HG02981 (cell line): Measurements from ENCODE around the gene PCSK9.
"Not testable (repeated sequence)": the region's sequence is repeated elsewhere in the genome, so short reads cannot be mapped to it uniquely, and the experiment has no call there.

Source experiments
- ATAC-seq: cut with Tn5 transposase; IDR thresholded peaks from one replicate; pipeline ENCODE4 v1.9.1; 2021; ENCODE audit warnings: mild to moderate bottlenecking, moderate library complexity; ENCODE audit not compliant: unreplicated experiment

PCSK9 gene

GRCh38 chr1:55073187-55073916 lies 34.0 kb downstream of the PCSK9 start:
- ATAC-seq: peak; percentile 75

DNA sequence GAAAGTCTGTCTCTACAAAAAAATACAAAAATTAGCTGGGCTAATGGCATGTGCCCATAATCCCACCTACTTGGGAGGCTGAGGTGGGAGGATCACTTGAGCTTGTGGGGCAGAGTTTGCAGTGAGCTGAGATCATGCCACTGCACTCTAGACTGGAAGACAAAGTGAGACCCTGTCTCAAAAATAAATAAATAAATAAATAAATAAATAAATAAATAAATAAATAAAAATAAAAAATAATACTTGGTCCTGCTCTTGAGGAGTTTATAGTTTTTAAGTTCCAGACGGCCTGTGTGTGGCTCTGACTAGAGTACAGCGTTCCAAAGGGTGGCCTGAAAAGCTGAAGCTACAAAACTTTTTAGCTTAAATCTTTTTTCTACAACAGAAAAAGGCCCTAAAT lies 35.1 kb downstream of the PCSK9 start:
- ATAC-seq: no peak

GRCh38 chr1:55076356-55076755 lies 37.0 kb downstream of the PCSK9 start:
- ATAC-seq: no peak

DNA sequence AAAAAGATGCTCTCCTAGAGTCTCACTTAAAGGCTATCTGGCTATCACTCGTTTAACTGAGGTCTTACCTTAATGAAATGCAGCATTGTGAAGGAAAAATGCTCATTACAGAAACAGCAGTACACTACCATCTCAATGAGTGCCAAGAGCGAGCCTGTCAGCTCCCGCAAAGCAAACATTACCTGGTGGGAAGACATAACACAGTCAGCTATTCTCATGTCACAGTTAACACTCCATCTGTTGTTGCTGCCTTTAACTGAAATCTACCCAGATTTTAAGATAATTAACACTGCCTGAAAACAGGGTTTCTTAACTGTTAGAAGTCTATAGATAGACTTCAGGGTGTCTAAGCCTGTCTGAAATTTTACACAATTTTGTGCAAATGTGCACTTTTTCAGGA lies 39.1 kb downstream of the PCSK9 start:
- no peak for ATAC-seq

DNA sequence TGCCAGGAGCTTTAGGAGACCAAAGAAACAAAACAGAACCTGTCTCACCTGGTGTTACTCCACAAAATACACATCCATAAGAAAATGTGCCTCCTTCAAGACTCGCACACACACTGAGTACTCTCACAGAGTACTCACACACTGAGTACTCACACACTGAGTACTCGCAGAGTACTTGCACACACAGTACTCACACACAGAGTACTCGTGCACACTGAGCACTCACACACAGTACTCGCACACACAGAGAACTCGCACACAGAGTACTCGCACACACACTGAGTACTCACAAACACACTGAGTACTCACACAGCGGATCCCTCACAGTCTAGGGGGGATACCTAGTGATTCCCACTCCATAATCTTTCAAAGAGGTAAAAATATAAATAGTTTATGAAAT lies 40.3 kb downstream of the PCSK9 start:
- ATAC-seq: no peak

DNA sequence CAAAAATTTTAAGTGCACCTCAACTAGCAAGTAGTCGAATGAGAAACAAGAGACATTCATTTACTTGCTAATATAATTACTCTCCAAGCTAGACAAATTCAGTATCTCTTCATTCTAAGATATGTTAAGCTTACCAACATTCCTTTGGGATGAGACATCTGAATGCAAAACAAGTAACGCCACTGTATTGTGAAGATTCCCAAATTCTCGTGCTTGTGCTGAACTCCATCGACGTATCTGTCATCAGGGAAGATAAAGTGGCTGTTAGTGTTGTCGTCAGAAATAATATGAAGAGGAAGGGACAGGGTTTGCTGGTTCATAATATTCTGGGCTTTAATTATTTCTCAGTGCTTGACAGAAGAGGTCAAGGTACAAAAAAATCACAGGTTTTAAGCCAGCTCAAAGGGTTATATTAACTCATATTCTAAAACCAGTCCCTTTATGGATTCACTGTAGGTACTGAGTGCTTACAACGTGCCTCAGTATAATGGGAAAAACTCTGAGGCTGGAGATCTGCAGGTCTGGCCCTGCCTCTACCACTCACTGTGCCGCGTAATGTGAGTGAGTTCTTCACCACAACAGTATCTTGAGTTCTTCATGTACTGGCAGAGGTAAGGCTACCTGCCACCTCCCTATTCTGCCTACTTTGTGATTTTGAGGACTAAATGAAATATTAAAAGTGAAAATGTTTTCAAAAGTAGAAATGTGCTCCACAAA lies 42.0 kb downstream of the PCSK9 start:
- ATAC-seq: no peak

DNA sequence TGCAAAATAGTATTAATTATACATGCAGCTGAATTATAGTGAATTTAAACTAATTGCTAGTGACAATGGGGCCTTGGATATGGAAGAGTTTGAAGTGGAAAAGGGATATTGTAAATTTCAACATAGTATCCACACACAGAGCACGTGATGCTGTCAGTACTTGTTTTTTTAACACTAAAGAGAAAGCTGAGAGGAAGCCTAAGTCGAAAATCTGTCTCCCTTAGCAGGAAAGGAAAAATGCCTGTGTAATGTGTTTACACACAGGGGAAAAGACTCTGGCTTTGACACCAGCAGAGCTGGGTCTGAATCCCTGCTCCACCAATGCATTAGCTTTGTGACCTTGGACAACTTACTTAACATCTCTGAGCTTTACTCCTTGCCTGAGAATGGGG lies 42.6 kb downstream of the PCSK9 start:
- ATAC-seq: no peak

- no peak for ATAC-seq
These were observed 44.9 kb downstream of the PCSK9 start for GRCh38 chr1:55084257-55084656.

GRCh38 chr1:55087439-55087838 lies 48.1 kb downstream of the PCSK9 start:
- no peak for ATAC-seq

- ATAC-seq: no peak
These were observed 49.1 kb downstream of the PCSK9 start for GRCh38 chr1:55088413-55088812.

DNA sequence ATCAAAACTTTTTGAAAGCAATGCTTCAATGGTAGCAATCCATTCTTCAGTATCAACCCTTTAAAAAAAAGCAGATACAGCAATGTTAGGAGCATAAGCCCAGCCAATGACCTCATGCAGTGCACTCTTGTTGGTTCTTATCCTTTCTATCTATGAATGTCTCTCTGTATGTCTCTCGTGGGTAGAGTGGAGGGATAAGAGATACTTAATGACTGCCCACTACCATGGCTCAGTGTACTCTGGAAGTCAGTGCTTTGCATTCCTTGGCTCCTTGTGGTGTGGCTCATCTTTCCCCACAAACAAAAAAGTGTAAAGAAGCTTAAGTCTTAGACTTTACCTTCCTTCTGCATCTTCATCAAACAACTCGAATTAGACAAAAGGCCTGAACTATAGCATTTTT lies 50.3 kb downstream of the PCSK9 start:
- no peak for ATAC-seq

DNA sequence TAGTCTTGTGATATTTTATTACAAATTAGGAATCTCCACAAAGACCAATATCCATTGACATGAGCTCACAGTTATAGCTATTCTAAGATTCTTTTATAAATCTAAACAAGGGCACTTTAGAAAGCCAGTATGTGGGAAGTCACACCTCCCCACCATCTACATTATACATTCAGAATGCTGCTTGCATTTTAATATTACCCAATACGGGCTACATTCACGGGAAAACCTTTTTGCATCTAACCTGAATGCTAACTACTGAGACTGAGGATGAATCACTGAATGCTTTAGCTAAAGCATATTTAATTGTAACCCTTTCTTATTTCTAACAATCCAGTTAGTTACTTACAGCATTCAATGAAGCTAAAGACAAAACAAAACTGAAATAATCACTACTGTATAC lies 53.1 kb downstream of the PCSK9 start:
- ATAC-seq: no peak

- ATAC-seq: no peak
These were observed 55.7 kb downstream of the PCSK9 start for GRCh38 chr1:55095095-55095494.

GRCh38 chr1:55103891-55104290 lies 64.5 kb downstream of the PCSK9 start:
- ATAC-seq: no peak

DNA sequence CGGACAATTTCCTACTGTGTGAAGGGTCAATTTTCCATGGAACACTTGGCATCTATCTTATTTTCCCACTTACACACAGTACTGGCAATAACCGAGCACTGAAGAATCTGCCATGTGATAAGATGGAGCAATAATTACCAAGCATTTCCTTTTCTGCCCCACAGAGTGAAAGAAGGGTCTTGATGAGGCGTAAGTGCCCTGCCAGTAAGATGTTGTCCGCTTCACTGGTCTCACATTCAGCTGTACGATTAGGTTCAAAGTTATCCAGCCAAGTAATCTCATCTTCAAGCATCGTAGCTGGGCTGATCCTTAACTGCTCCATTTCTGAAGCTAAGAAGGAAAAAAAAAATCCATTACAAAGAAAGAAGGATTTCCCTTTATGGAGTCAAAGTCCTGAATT lies 67.8 kb downstream of the PCSK9 start:
- no peak for ATAC-seq

GRCh38 chr1:55109005-55109404 lies 69.7 kb downstream of the PCSK9 start:
- ATAC-seq: not testable (repeated sequence)
